Renal cortical epithelial cell (primary cell): Measurements from ENCODE around the gene KLRF1. TPM values are rescaled to one million over a fixed set of nuclear protein-coding genes. Genes with fewer than 3 reads are reported as not detected.

Experiments used
- DNase-seq: peaks from one replicate; pipeline ENCODE4 v3.0.0-alpha.2; 2011; ENCODE audit warnings: low read depth
- total RNA-seq: library from RNA; depleted of rRNA; stranded (reverse); fragments of >200 nt; gene quantifications from 2 replicates; pipeline ENCODE4 v1.2.3, GENCODE V29; 2014

Gene KLRF1
- total RNA-seq, 1 donor from 2014 or later: 0.15 TPM

- no peak for DNase-seq
These were observed 18.8 kb upstream of the KLRF1 start for GRCh38 chr12:9808504-9808903.

- DNase-seq: no peak
These were observed 17.9 kb upstream of the KLRF1 start for GRCh38 chr12:9809338-9809737.

GRCh38 chr12:9809866-9810265 is 17.4 kb upstream of the KLRF1 start:
- no peak for DNase-seq

- no peak for DNase-seq
These were observed 16.6 kb upstream of the KLRF1 start for GRCh38 chr12:9810671-9811070.

- DNase-seq: no peak
These were observed 15.7 kb upstream of the KLRF1 start for GRCh38 chr12:9811621-9812020.

GRCh38 chr12:9813821-9814798 is 13.2 kb upstream of the KLRF1 start:
- peak; percentile 9 for DNase-seq

GRCh38 chr12:9820281-9820930 is 6.9 kb upstream of the KLRF1 start:
- no peak for DNase-seq

GRCh38 chr12:9829483-9829882 is 2.2 kb downstream of the KLRF1 start:
- DNase-seq: no peak

GRCh38 chr12:9829982-9830381 is 2.7 kb downstream of the KLRF1 start:
- peak; percentile 28 for DNase-seq

- no peak for DNase-seq
These were observed 4.4 kb downstream of the KLRF1 start for GRCh38 chr12:9831720-9832119.

GRCh38 chr12:9843407-9843806 is 16.1 kb downstream of the KLRF1 start:
- no peak for DNase-seq

- DNase-seq: no peak
These were observed 21.6 kb downstream of the KLRF1 start for GRCh38 chr12:9848899-9849298.

GRCh38 chr12:9851050-9851449 is 23.8 kb downstream of the KLRF1 start:
- DNase-seq: no peak

GRCh38 chr12:9851927-9852326 is 24.6 kb downstream of the KLRF1 start:
- no peak for DNase-seq

GRCh38 chr12:9856151-9856550 is 28.9 kb downstream of the KLRF1 start:
- DNase-seq: no peak

GRCh38 chr12:9856894-9857293 is 29.6 kb downstream of the KLRF1 start:
- DNase-seq: no peak

GRCh38 chr12:9858135-9858534 is 30.9 kb downstream of the KLRF1 start:
- no peak for DNase-seq

GRCh38 chr12:9864913-9865675 is 37.8 kb downstream of the KLRF1 start:
- DNase-seq: no peak

GRCh38 chr12:9866860-9867269 is 39.6 kb downstream of the KLRF1 start:
- no peak for DNase-seq

GRCh38 chr12:9867531-9867930 is 40.2 kb downstream of the KLRF1 start:
- DNase-seq: no peak

- DNase-seq: no peak
These were observed 41.1 kb downstream of the KLRF1 start for GRCh38 chr12:9868311-9868801.

- no peak for DNase-seq
These were observed 41.6 kb downstream of the KLRF1 start for GRCh38 chr12:9868951-9869306.
